Fibroblast of villous mesenchyme (primary cell): ENCODE data around the gene PLXDC2. TPM values are rescaled to one million over a fixed set of nuclear protein-coding genes. Genes with fewer than 3 reads are reported as not detected.
"Not testable (repeated sequence)": the region's sequence is repeated elsewhere in the genome, so short reads cannot be mapped to it uniquely, and the experiment has no call there.

Source experiments
- DNase-seq: peaks from one replicate; pipeline ENCODE4 v3.0.0-alpha.2; 2010; ENCODE audit warnings: low read depth
- H3K4me3 ChIP-seq: 2 replicates; pipeline ENCODE4 v1.5.1; 2011; ENCODE audit warnings: low read depth, mild to moderate bottlenecking, low read length
- CTCF ChIP-seq: IDR thresholded peaks from 2 replicates; pipeline ENCODE4 v1.5.1; 2012; ENCODE audit warnings: low read depth, mild to moderate bottlenecking, low read length; ENCODE audit not compliant: insufficient read depth
- total RNA-seq: library from RNA; depleted of rRNA; stranded (reverse); fragments of >200 nt; gene quantifications from 2 replicates; pipeline ENCODE4 v1.2.3, GENCODE V29; 2012

The PLXDC2 gene
- total RNA-seq, 1 donor: 19.0 TPM

- TF ChIP-seq CTCF: no peak
- DNase-seq: no peak
- no peak overlapping the region for H3K4me3 ChIP-seq
Observed at GRCh38 chr10:20195076-20195475, 378.8 kb downstream of the PLXDC2 start.

GRCh38 chr10:20200758-20201157 lies 384.5 kb downstream of the PLXDC2 start:
- no peak for TF ChIP-seq CTCF
- DNase-seq: no peak
- no peak overlapping the region for H3K4me3 ChIP-seq

- no peak overlapping the region for H3K4me3 ChIP-seq
- DNase-seq: no peak
- no peak for TF ChIP-seq CTCF
Observed at GRCh38 chr10:20202337-20202736, 386.1 kb downstream of the PLXDC2 start.

GRCh38 chr10:20207653-20208052 lies 391.4 kb downstream of the PLXDC2 start:
- TF ChIP-seq CTCF: no peak
- DNase-seq: no peak
- no peak overlapping the region for H3K4me3 ChIP-seq

GRCh38 chr10:20209098-20209497 lies 392.9 kb downstream of the PLXDC2 start:
- not testable (repeated sequence) for DNase-seq, H3K4me3 ChIP-seq

- no peak overlapping the region for H3K4me3 ChIP-seq
- TF ChIP-seq CTCF: no peak
- no peak for DNase-seq
Observed at GRCh38 chr10:20215547-20216152, 399.4 kb downstream of the PLXDC2 start.

- DNase-seq: no peak
- no peak for TF ChIP-seq CTCF
- H3K4me3 ChIP-seq: no peak overlapping the region
Observed at GRCh38 chr10:20221356-20221755, 405.1 kb downstream of the PLXDC2 start.
